OCI-LY1 (cell line): ENCODE data around the gene POLR3B.

ENCODE experiments used
- H2AFZ ChIP-seq: fragments of 200-600 bp; sonication (generic), shearing (Covaris generic); 2 replicates; pipeline ENCODE4 v1.6.0; 2014; ENCODE audit warnings: antibody characterized with exemption, mild to moderate bottlenecking, low read length
- H3F3A ChIP-seq: fragments of 200-600 bp; sonication (generic), shearing (Covaris generic); 2 replicates; pipeline ENCODE4 v1.6.0; 2014; ENCODE audit warnings: mild to moderate bottlenecking, antibody characterized with exemption, low read length, moderate library complexity; ENCODE audit not compliant: insufficient read depth
- H3K27ac ChIP-seq: fragments of 200-600 bp; sonication (generic); 2 replicates; pipeline ENCODE4 v1.5.1; 2014; ENCODE audit warnings: low read length, mixed run types, mild to moderate bottlenecking, low read depth; ENCODE audit not compliant: poor library complexity, severe bottlenecking
- H3K27me3 ChIP-seq: fragments of 200-600 bp; sonication (generic); 2 replicates; pipeline ENCODE4 v1.6.0; 2014; ENCODE audit warnings: antibody characterized with exemption, mild to moderate bottlenecking, low read length, moderate library complexity; ENCODE audit not compliant: insufficient read depth
- H3K36me3 ChIP-seq: fragments of 200-600 bp; sonication (generic); 2 replicates; pipeline ENCODE4 v1.6.1; 2014; ENCODE audit warnings: mild to moderate bottlenecking, antibody characterized with exemption, low read length, moderate library complexity, mixed read lengths; ENCODE audit not compliant: insufficient read depth
- H3K4me1 ChIP-seq: fragments of 200-600 bp; sonication (generic); 2 replicates; pipeline ENCODE4 v1.5.1; 2014; ENCODE audit warnings: mild to moderate bottlenecking, low read length, moderate library complexity; ENCODE audit not compliant: insufficient read depth, severe bottlenecking
- H3K4me2 ChIP-seq: fragments of 200-600 bp; sonication (generic), shearing (Covaris generic); 2 replicates; pipeline ENCODE4 v1.6.1; 2014; ENCODE audit warnings: low read length
- H3K4me3 ChIP-seq: fragments of 200-600 bp; sonication (generic); 2 replicates; pipeline ENCODE4 v1.5.1; 2014; ENCODE audit warnings: low read length, low read depth, mild to moderate bottlenecking, mixed read lengths; ENCODE audit not compliant: poor library complexity, severe bottlenecking
- H3K79me2 ChIP-seq: fragments of 200-600 bp; shearing (Covaris generic); 2 replicates; pipeline ENCODE4 v1.6.1; 2016; ENCODE audit warnings: mixed run types, low read length, mixed read lengths; ENCODE audit not compliant: insufficient read depth
- H3K9ac ChIP-seq: fragments of 200-600 bp; sonication (generic), shearing (Covaris generic); 2 replicates; pipeline ENCODE4 v1.6.1; 2014; ENCODE audit warnings: mild to moderate bottlenecking, low read length, mixed read lengths
- H3K9me2 ChIP-seq: fragments of 200-600 bp; sonication (generic), shearing (Covaris generic); 2 replicates; pipeline ENCODE4 v1.6.1; 2014; ENCODE audit warnings: low read depth, mild to moderate bottlenecking, low read length, mixed read lengths
- H3K9me3 ChIP-seq: fragments of 200-600 bp; shearing (Covaris generic); 2 replicates; pipeline ENCODE4 v1.6.1; 2014; ENCODE audit warnings: low read length, mixed read lengths
- H4K20me1 ChIP-seq: fragments of 200-600 bp; sonication (generic), shearing (Covaris generic); 2 replicates; pipeline ENCODE4 v1.6.0; 2016; ENCODE audit warnings: mild to moderate bottlenecking, low read length; ENCODE audit not compliant: insufficient read depth
- EZH2 ChIP-seq: fragments of 200-600 bp; sonication (generic), shearing (Covaris generic); IDR thresholded peaks from 2 replicates; pipeline ENCODE4 v1.8.0; 2017; ENCODE audit warnings: borderline replicate concordance, mixed run types, mild to moderate bottlenecking, antibody characterized with exemption, low read length, moderate library complexity, mixed read lengths
- TF ChIP-seq, protein P1 (sequence below): fragments of 200-600 bp; sonication (generic), shearing (Covaris generic); IDR thresholded peaks from 2 replicates; pipeline ENCODE4 v1.5.1; 2017; ENCODE audit warnings: mild to moderate bottlenecking, antibody characterized with exemption, low read length, moderate library complexity, mixed read lengths

POLR3B gene

DNA sequence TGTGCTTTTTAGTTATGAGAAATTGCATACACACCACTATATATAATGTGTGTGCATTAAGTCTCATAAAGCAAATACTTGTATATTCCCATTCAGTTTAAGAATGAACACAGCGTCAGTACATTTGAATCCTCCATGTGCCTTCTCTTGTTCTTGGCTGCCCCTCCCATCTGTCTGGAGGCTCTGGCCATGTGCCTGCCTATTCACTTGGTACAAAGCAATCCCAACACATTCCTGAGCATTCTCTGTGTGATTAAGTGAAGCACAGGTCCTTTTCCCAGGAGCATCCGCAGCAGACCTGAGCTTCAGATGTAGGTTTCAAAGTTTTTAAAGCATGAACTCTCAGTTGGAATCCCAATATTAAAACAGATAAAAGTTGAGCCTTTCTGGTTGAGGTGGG, 58.7 kb downstream of the POLR3B start:
- no peaks in the 10 kb centered on the region for H3F3A ChIP-seq
- H3K9me3 ChIP-seq, result no peaks in the 10 kb centered on the region
- H3K27me3 ChIP-seq, result no peaks in the 10 kb centered on the region
- H3K79me2 ChIP-seq, result no peaks in the 10 kb centered on the region
- H3K4me1 ChIP-seq, result no peaks in the 10 kb centered on the region
- TF ChIP-seq, protein P1, sequence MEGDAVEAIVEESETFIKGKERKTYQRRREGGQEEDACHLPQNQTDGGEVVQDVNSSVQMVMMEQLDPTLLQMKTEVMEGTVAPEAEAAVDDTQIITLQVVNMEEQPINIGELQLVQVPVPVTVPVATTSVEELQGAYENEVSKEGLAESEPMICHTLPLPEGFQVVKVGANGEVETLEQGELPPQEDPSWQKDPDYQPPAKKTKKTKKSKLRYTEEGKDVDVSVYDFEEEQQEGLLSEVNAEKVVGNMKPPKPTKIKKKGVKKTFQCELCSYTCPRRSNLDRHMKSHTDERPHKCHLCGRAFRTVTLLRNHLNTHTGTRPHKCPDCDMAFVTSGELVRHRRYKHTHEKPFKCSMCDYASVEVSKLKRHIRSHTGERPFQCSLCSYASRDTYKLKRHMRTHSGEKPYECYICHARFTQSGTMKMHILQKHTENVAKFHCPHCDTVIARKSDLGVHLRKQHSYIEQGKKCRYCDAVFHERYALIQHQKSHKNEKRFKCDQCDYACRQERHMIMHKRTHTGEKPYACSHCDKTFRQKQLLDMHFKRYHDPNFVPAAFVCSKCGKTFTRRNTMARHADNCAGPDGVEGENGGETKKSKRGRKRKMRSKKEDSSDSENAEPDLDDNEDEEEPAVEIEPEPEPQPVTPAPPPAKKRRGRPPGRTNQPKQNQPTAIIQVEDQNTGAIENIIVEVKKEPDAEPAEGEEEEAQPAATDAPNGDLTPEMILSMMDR, result no peak
- TF ChIP-seq EZH2, result no peak
- no peak overlapping the region for H3K4me3 ChIP-seq
- peaks cover 14% of the 10 kb centered on the region; the same call in 1 of the 2 replicates for H3K36me3 ChIP-seq
- H3K4me2 ChIP-seq, result no peak overlapping the region
- no peaks in the 10 kb centered on the region for H3K9me2 ChIP-seq
- no peak overlapping the region for H3K9ac ChIP-seq
- no peaks in the 10 kb centered on the region for H4K20me1 ChIP-seq
- no peak overlapping the region for H3K27ac ChIP-seq
- no peak overlapping the region for H2AFZ ChIP-seq

GRCh38 chr12:106417926-106418910, 60.7 kb downstream of the POLR3B start:
- H3K27ac ChIP-seq, result no peak overlapping the region
- no peak overlapping the region for H2AFZ ChIP-seq
- no peaks in the 10 kb centered on the region for H3K9me3 ChIP-seq
- H3K9ac ChIP-seq, result no peak overlapping the region
- H3K79me2 ChIP-seq, result no peaks in the 10 kb centered on the region
- no peaks in the 10 kb centered on the region for H3F3A ChIP-seq
- H3K9me2 ChIP-seq, result no peaks in the 10 kb centered on the region
- H3K4me3 ChIP-seq, result no peak overlapping the region
- peaks cover 7% of the 10 kb centered on the region; the same call in 1 of the 2 replicates for H3K36me3 ChIP-seq
- no peaks in the 10 kb centered on the region for H3K27me3 ChIP-seq
- no peaks in the 10 kb centered on the region for H4K20me1 ChIP-seq
- TF ChIP-seq EZH2, result no peak
- TF ChIP-seq, protein P1, result no peak
- no peak overlapping the region for H3K4me2 ChIP-seq
- no peaks in the 10 kb centered on the region for H3K4me1 ChIP-seq

GRCh38 chr12:106418970-106419369, 61.4 kb downstream of the POLR3B start:
- no peak for TF ChIP-seq EZH2
- TF ChIP-seq, protein P1, result no peak
- H4K20me1 ChIP-seq, result no peaks in the 10 kb centered on the region
- no peaks in the 10 kb centered on the region for H3K27me3 ChIP-seq
- H3F3A ChIP-seq, result no peaks in the 10 kb centered on the region
- H3K9me2 ChIP-seq, result no peaks in the 10 kb centered on the region
- H3K4me2 ChIP-seq, result no peak overlapping the region
- no peaks in the 10 kb centered on the region for H3K4me1 ChIP-seq
- no peak overlapping the region for H3K27ac ChIP-seq
- peaks cover 6% of the 10 kb centered on the region; the same call in 1 of the 2 replicates for H3K36me3 ChIP-seq
- H3K9me3 ChIP-seq, result no peaks in the 10 kb centered on the region
- H2AFZ ChIP-seq, result no peak overlapping the region
- H3K79me2 ChIP-seq, result no peaks in the 10 kb centered on the region
- H3K9ac ChIP-seq, result no peak overlapping the region
- H3K4me3 ChIP-seq, result no peak overlapping the region
